HEK293 (cell line): ENCODE results near the gene PLA2G4A.

Source experiments
- CTCF ChIA-PET: fragments of 350-600 bp; formaldehyde crosslinking; extraction: SDS; loops from one replicate; lab custom pipeline; 2021; ENCODE audit warnings: antibody characterized with exemption; lab: Yijun Ruan, JAX
- POLR2A ChIA-PET: fragments of 300-600 bp; formaldehyde crosslinking; extraction: SDS; loops from one replicate; lab custom pipeline; 2020; ENCODE audit warnings: antibody characterized with exemption, inconsistent platforms; lab: Yijun Ruan, JAX
- H3K27ac ChIP-seq: fragments of 200-500 bp; sonication (Bioruptor generic); 2 replicates; pipeline ENCODE4 v1.5.1; 2014; ENCODE audit warnings: low read depth, low read length, control low read depth, inconsistent platforms; ENCODE audit errors: extremely low read depth
- H3K36me3 ChIP-seq, 2 experiments: fragments of 200-500 bp in 1 of 2; sonication (Bioruptor generic) in 1 of 2; 1 replicate in 1 of 2; 2 replicates in 1 of 2; pipeline ENCODE4 v1.5.1; 2014 to 2017; ENCODE audit warnings: inconsistent platforms in 2 of 2, low read length in 2 of 2; ENCODE audit not compliant: control insufficient read depth in 2 of 2, insufficient read depth in 1 of 2
- H3K4me1 ChIP-seq: fragments of 200-500 bp; sonication (Bioruptor generic); 2 replicates; pipeline ENCODE4 v1.5.1; 2014; ENCODE audit warnings: mild to moderate bottlenecking, low read length, inconsistent platforms; ENCODE audit not compliant: control insufficient read depth, insufficient read depth
- H3K4me3 ChIP-seq: 2 replicates; pipeline ENCODE4 v1.5.1; 2011; ENCODE audit warnings: low read depth, mild to moderate bottlenecking, control low read depth, low read length, moderate library complexity
- H3K9me3 ChIP-seq: fragments of 200-500 bp; sonication (Bioruptor generic); 2 replicates; pipeline ENCODE4 v1.5.1; 2014; ENCODE audit warnings: low read depth, low read length, inconsistent platforms; ENCODE audit not compliant: control insufficient read depth, insufficient read depth
- BCL11A ChIP-seq: fragments of 450-650 bp; formaldehyde crosslinking; IDR thresholded peaks from 2 replicates; pipeline ENCODE4 v1.5.1; 2016; ENCODE audit warnings: low read depth, missing biosample characterization, missing genetic modification characterization
- GLIS1 ChIP-seq: fragments of 450-650 bp; formaldehyde crosslinking; IDR thresholded peaks from 2 replicates; pipeline ENCODE4 v1.5.1; 2016; ENCODE audit warnings: missing biosample characterization, missing genetic modification characterization
- KLF16 ChIP-seq: fragments of 450-650 bp; formaldehyde crosslinking; IDR thresholded peaks from 2 replicates; pipeline ENCODE4 v1.5.1; 2017; ENCODE audit warnings: missing biosample characterization, missing genetic modification characterization
- MYNN ChIP-seq: fragments of 450-650 bp; formaldehyde crosslinking; IDR thresholded peaks from 2 replicates; pipeline ENCODE4 v1.5.1; 2016; ENCODE audit warnings: missing biosample characterization, missing genetic modification characterization, borderline replicate concordance
- PRDM2 ChIP-seq: fragments of 450-650 bp; formaldehyde crosslinking; IDR thresholded peaks from 2 replicates; pipeline ENCODE4 v1.5.1; 2016; ENCODE audit warnings: missing biosample characterization, missing genetic modification characterization, borderline replicate concordance
- SCRT2 ChIP-seq: fragments of 450-650 bp; formaldehyde crosslinking; IDR thresholded peaks from 2 replicates; pipeline ENCODE4 v1.5.1; 2016; ENCODE audit warnings: missing biosample characterization, missing genetic modification characterization
- TSHZ1 ChIP-seq: fragments of 450-650 bp; formaldehyde crosslinking; IDR thresholded peaks from 2 replicates; pipeline ENCODE4 v1.5.1; 2016; ENCODE audit warnings: missing biosample characterization, missing genetic modification characterization, borderline replicate concordance
- YY2 ChIP-seq: fragments of 450-650 bp; formaldehyde crosslinking; IDR thresholded peaks from 2 replicates; pipeline ENCODE4 v1.5.1; 2016; ENCODE audit warnings: missing biosample characterization, missing genetic modification characterization
- ZBTB7A ChIP-seq: fragments of 450-650 bp; formaldehyde crosslinking; IDR thresholded peaks from 2 replicates; pipeline ENCODE4 v1.5.1; 2016; ENCODE audit warnings: low read depth, missing biosample characterization, missing genetic modification characterization
- ZFHX2 ChIP-seq: fragments of 450-650 bp; formaldehyde crosslinking; conservative IDR thresholded peaks from 2 replicates; pipeline ENCODE4 v1.5.1; 2016; ENCODE audit warnings: missing biosample characterization, missing genetic modification characterization
- ZFP69B ChIP-seq: fragments of 450-650 bp; formaldehyde crosslinking; IDR thresholded peaks from 2 replicates; pipeline ENCODE4 v1.5.1; 2016; ENCODE audit warnings: missing biosample characterization, missing genetic modification characterization
- ZNF133 ChIP-seq: fragments of 450-650 bp; formaldehyde crosslinking; IDR thresholded peaks from 2 replicates; pipeline ENCODE4 v1.5.1; 2016; ENCODE audit warnings: missing biosample characterization, missing genetic modification characterization
- ZNF138 ChIP-seq: fragments of 450-650 bp; formaldehyde crosslinking; IDR thresholded peaks from 2 replicates; pipeline ENCODE4 v1.5.1; 2016; ENCODE audit warnings: missing biosample characterization, missing genetic modification characterization, borderline replicate concordance
- ZNF266 ChIP-seq: fragments of 450-650 bp; formaldehyde crosslinking; IDR thresholded peaks from 2 replicates; pipeline ENCODE4 v1.5.1; 2016; ENCODE audit warnings: missing biosample characterization, missing genetic modification characterization, low read depth
- ZNF37A ChIP-seq: fragments of 450-650 bp; IDR thresholded peaks from 2 replicates; pipeline ENCODE4 v1.5.1; 2018; ENCODE audit warnings: missing biosample characterization, missing genetic modification characterization
- ZNF555 ChIP-seq: fragments of 450-650 bp; formaldehyde crosslinking; conservative IDR thresholded peaks from 2 replicates; pipeline ENCODE4 v1.5.1; 2017; ENCODE audit warnings: missing biosample characterization, mild to moderate bottlenecking, missing genetic modification characterization, inconsistent platforms
- ZNF624 ChIP-seq: fragments of 450-650 bp; formaldehyde crosslinking; IDR thresholded peaks from 2 replicates; pipeline ENCODE4 v1.5.1; 2017; ENCODE audit warnings: missing biosample characterization, missing genetic modification characterization
- ZNF76 ChIP-seq: fragments of 450-650 bp; formaldehyde crosslinking; IDR thresholded peaks from 2 replicates; pipeline ENCODE4; 2016; ENCODE audit warnings: low read depth, missing biosample characterization, missing genetic modification characterization, borderline replicate concordance
- ZSCAN16 ChIP-seq: fragments of 450-650 bp; formaldehyde crosslinking; IDR thresholded peaks from 2 replicates; pipeline ENCODE4 v1.5.1; 2016; ENCODE audit warnings: missing biosample characterization, missing genetic modification characterization

PLA2G4A gene

GRCh38 chr1:186943891-186944686, 115.3 kb downstream of the PLA2G4A start:
- Histone ChIP-seq H3K9me3 (no peaks in the 10 kb centered on the region), H3K4me3 (no peak overlapping the region), H3K4me1 (no peaks in the 10 kb centered on the region), H3K27ac (no peak overlapping the region), H3K36me3 (no peaks in the 10 kb centered on the region)
- TF ChIP-seq GLIS1 (tag by site-specific recombination) = no peak
- no peak for TF ChIP-seq ZNF76 (tag by site-specific recombination)
- no peak for TF ChIP-seq ZNF266 (tag by site-specific recombination)
- TF ChIP-seq ZFP69B (tag by site-specific recombination) = no peak
- no peak for TF ChIP-seq ZNF37A
- TF ChIP-seq ZFHX2 = no peak
- TF ChIP-seq YY2 (tag by site-specific recombination) = no peak
- no peak for TF ChIP-seq KLF16 (tag by site-specific recombination)
- no peak for TF ChIP-seq PRDM2 (tag by site-specific recombination)
- no peak for TF ChIP-seq ZNF133 (tag by site-specific recombination)
- no peak for TF ChIP-seq ZNF555
- TF ChIP-seq MYNN (tag by site-specific recombination) = no peak
- no peak for TF ChIP-seq ZBTB7A (tag by site-specific recombination)
- TF ChIP-seq SCRT2 = no peak
- no peak for TF ChIP-seq ZSCAN16 (tag by site-specific recombination)
- TF ChIP-seq ZNF138 = no peak
- TF ChIP-seq BCL11A (tag by site-specific recombination) = no peak
- TF ChIP-seq ZNF624 (tag by site-specific recombination) = no peak
- TF ChIP-seq TSHZ1 = no peak
- ChIA-PET POLR2A (no interaction called here), CTCF (no interaction called here)
